Activated CD4-positive, alpha-beta T cell treated with anti-CD3 and anti-CD28 coated beads for 36 hours (primary cell): ENCODE results near the gene ZC3H4. TPM values are rescaled to one million over a fixed set of nuclear protein-coding genes. Genes with fewer than 3 reads are reported as not detected.
A peak's percentile ranks its signal among the peaks of the same experiment; 100 is the strongest.

ENCODE experiments used
- ATAC-seq: fragments of 200-7000 bp; cut with Tn5 transposase; one replicate; pipeline ENCODE4 v1.10.0; 2021; ENCODE audit warnings: mild to moderate bottlenecking, moderate library complexity
- CTCF ChIA-PET: fragments of 350-600 bp; sonication (Branson Sonifier 250); formaldehyde crosslinking; loops from one replicate; lab custom pipeline; 2021; ENCODE audit warnings: antibody characterized with exemption; lab: Charles Lee
- POLR2A ChIA-PET: fragments of 350-600 bp; sonication (Branson Sonifier 250); formaldehyde crosslinking; loops from one replicate; lab custom pipeline; 2021; ENCODE audit warnings: antibody characterized with exemption, inconsistent platforms; lab: Charles Lee
- DNase-seq: peaks from one replicate; pipeline ENCODE4 v3.0.0-alpha.2; 2020
- H3K27ac Mint-ChIP-seq: one replicate; pipeline ENCODE4 v1.8.0; 2021; ENCODE audit warnings: mixed read lengths
- H3K27me3 Mint-ChIP-seq: one replicate; pipeline ENCODE4 v1.8.0; 2021; ENCODE audit warnings: mixed read lengths
- H3K36me3 Mint-ChIP-seq: one replicate; pipeline ENCODE4 v1.8.0; 2021; ENCODE audit warnings: low read depth, mixed read lengths
- H3K4me1 Mint-ChIP-seq: one replicate; pipeline ENCODE4 v1.8.0; 2021; ENCODE audit warnings: mixed read lengths
- H3K4me3 Mint-ChIP-seq: one replicate; pipeline ENCODE4 v1.8.0; 2021; ENCODE audit warnings: mild to moderate bottlenecking, moderate library complexity, mixed read lengths
- H3K9me3 Mint-ChIP-seq: one replicate; pipeline ENCODE4 v1.8.0; 2021; ENCODE audit warnings: low read depth, mixed read lengths
- intact Hi-C, 2 experiments: fragments of 100-400 bp; cut with DNase I in 1 of 2; cut with micrococcal nuclease in 1 of 2; formaldehyde crosslinking; loops; one replicate each; pipeline versions ENCODE4 v1.14.2 to v1.15.1; 2022 to 2024; cut with DNase I, micrococcal nuclease
- total RNA-seq, 2 experiments: library from RNA; stranded (reverse); gene quantifications; one replicate each; pipeline ENCODE4 v1.2.3, GENCODE V29; 2021

Gene ZC3H4
- total RNA-seq, 2 experiments from 2014 or later: 88.6 to 128 TPM

- CTCF ChIA-PET: interaction anchor here (0.6 to 3.4 kb wide), 14 partner anchors 12 to 463 kb away, joined by 3 to 35 read pairs (median 3); partner anchors contain the start of genes TMEM160 and ZC3H4
- Mint-ChIP-seq H3K4me3 (peak overlapping the region; percentile 73), H3K36me3 (no peaks in the 10 kb centered on the region), H3K4me1 (peaks cover 22% of the 10 kb centered on the region), H3K9me3 (no peaks in the 10 kb centered on the region), H3K27me3 (peaks cover 2% of the 10 kb centered on the region), H3K27ac (peak overlapping the region; percentile 80)
- ATAC-seq (peak; percentile 36), DNase-seq (peak; percentile 38)
- POLR2A ChIA-PET: interaction anchor here (0.6 kb wide), 1 partner anchor 262 kb away, joined by 3 read pairs; no protein-coding TSS in a partner anchor
- intact Hi-C loops: loop anchor here in 1 of 2 experiments (10.0 kb wide), 1 partner anchor 209 kb away; no protein-coding TSS in a partner anchor
These were observed 77.4 kb downstream of the ZC3H4 start for GRCh38 chr19:47036097-47036651.

GRCh38 chr19:47035127-47036096, 78.2 kb downstream of the ZC3H4 start:
- ChIA-PET CTCF (interaction anchor here (0.6 to 3.4 kb wide), 17 partner anchors 12 to 523 kb away, joined by 3 to 35 read pairs (median 4); partner anchors contain the start of genes ARHGAP35 and TMEM160), POLR2A (interaction anchor here (0.6 to 1.1 kb wide), 4 partner anchors 12 to 104 kb away, joined by 3 to 4 read pairs (median 4); partner anchors contain the start of genes NPAS1 and ZC3H4)
- Mint-ChIP-seq H3K27me3 (peaks cover 4% of the 10 kb centered on the region), H3K9me3 (no peaks in the 10 kb centered on the region), H3K4me1 (peaks cover 22% of the 10 kb centered on the region), H3K27ac (peak overlapping the region; percentile 80), H3K4me3 (peak overlapping the region; percentile 73), H3K36me3 (no peaks in the 10 kb centered on the region)
- peak; percentile 96 for DNase-seq
- peak; percentile 93 for ATAC-seq
- intact Hi-C loops: loop anchor here (1.0 to 10.0 kb wide), 11 partner anchors 13 to 401 kb away; partner anchors contain the start of genes TMEM160 (in 2 of the 2), ARHGAP35 (in 1 of the 2), SAE1 (in 1 of the 2) and ZC3H4 (in 1 of the 2)

- peaks cover 22% of the 10 kb centered on the region for H3K4me1 Mint-ChIP-seq
- ChIA-PET CTCF (interaction anchor here (0.7 kb wide), 1 partner anchor 238 kb away, joined by 3 read pairs; no protein-coding TSS in a partner anchor), POLR2A (no interaction called here)
- H3K27ac Mint-ChIP-seq: no peak overlapping the region
- DNase-seq (peak; percentile 80), ATAC-seq (peak; percentile 28)
- no peak overlapping the region for H3K4me3 Mint-ChIP-seq
- H3K27me3 Mint-ChIP-seq: peaks cover 20% of the 10 kb centered on the region
- intact Hi-C loops: loop anchor here (1.0 to 10.0 kb wide), 2 partner anchors 19 to 213 kb away; no protein-coding TSS in a partner anchor
- H3K36me3 Mint-ChIP-seq: no peaks in the 10 kb centered on the region
- H3K9me3 Mint-ChIP-seq: no peaks in the 10 kb centered on the region
These were observed 81.3 kb downstream of the ZC3H4 start for GRCh38 chr19:47032171-47032811.

GRCh38 chr19:47028195-47028601, 85.4 kb downstream of the ZC3H4 start:
- ChIA-PET POLR2A (no interaction called here), CTCF (interaction anchor here (1.1 kb wide), 1 partner anchor 15 kb away, joined by 6 read pairs; no protein-coding TSS in a partner anchor)
- intact Hi-C loops: no loop called here
- Mint-ChIP-seq H3K4me3 (no peak overlapping the region), H3K4me1 (peaks cover 6% of the 10 kb centered on the region), H3K27ac (no peak overlapping the region), H3K36me3 (no peaks in the 10 kb centered on the region), H3K27me3 (peaks cover 34% of the 10 kb centered on the region), H3K9me3 (no peaks in the 10 kb centered on the region)
- DNase-seq: no peak
- no peak for ATAC-seq

DNA sequence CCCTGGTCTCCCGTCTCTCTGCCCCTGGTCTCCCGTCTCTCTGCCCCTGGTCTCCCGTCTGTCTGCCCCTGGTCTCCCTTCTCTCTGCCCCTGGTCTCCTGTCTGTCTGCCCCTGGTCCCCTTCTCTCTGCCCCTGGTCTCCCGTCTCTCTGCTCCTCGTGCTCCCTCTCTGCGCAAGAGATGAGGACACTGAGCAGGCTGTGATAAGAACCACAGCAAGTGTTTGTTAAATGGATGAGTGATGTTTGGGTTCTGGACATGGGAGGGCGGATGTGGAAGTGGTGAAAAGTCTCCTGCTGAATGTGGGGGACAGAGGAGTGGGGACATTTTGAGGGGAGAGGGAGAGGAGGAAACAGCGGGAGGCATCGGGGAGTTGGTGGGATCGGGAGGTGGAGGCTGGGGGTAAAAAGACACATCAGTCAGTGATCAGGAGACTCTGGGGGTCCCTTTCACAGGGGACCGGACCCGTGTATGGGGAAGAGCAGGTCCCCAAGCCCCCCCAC, 85.9 kb downstream of the ZC3H4 start:
- ChIA-PET POLR2A (no interaction called here), CTCF (no interaction called here)
- Mint-ChIP-seq H3K4me1 (peaks cover 8% of the 10 kb centered on the region), H3K9me3 (no peaks in the 10 kb centered on the region), H3K27ac (no peak overlapping the region), H3K36me3 (no peaks in the 10 kb centered on the region), H3K27me3 (peaks cover 39% of the 10 kb centered on the region), H3K4me3 (no peak overlapping the region)
- intact Hi-C loops: no loop called here
- DNase-seq (no peak), ATAC-seq (no peak)

- DNase-seq: no peak
- intact Hi-C loops: no loop called here
- H3K4me1 Mint-ChIP-seq: peaks cover 5% of the 10 kb centered on the region
- peaks cover 44% of the 10 kb centered on the region for H3K27me3 Mint-ChIP-seq
- no peaks in the 10 kb centered on the region for H3K9me3 Mint-ChIP-seq
- H3K36me3 Mint-ChIP-seq: no peaks in the 10 kb centered on the region
- no peak overlapping the region for H3K4me3 Mint-ChIP-seq
- ChIA-PET POLR2A (no interaction called here), CTCF (interaction anchor here (1.6 to 4.1 kb wide), 2 partner anchors 14 to 219 kb away, joined by 3 to 22 read pairs; no protein-coding TSS in a partner anchor)
- no peak for ATAC-seq
- no peak overlapping the region for H3K27ac Mint-ChIP-seq
These were observed 86.7 kb downstream of the ZC3H4 start for GRCh38 chr19:47026889-47027288.

GRCh38 chr19:47026156-47026555, 87.4 kb downstream of the ZC3H4 start:
- H3K4me3 Mint-ChIP-seq: no peak overlapping the region
- DNase-seq: no peak
- H3K36me3 Mint-ChIP-seq: no peaks in the 10 kb centered on the region
- peaks cover 6% of the 10 kb centered on the region for H3K4me1 Mint-ChIP-seq
- ChIA-PET POLR2A (no interaction called here), CTCF (interaction anchor here (0.5 to 4.1 kb wide), 4 partner anchors 13 to 269 kb away, joined by 3 to 22 read pairs (median 3); no protein-coding TSS in a partner anchor)
- no peak for ATAC-seq
- intact Hi-C loops: no loop called here
- no peak overlapping the region for H3K27ac Mint-ChIP-seq
- peaks cover 46% of the 10 kb centered on the region for H3K27me3 Mint-ChIP-seq
- no peaks in the 10 kb centered on the region for H3K9me3 Mint-ChIP-seq

- H3K27me3 Mint-ChIP-seq: peaks cover 44% of the 10 kb centered on the region
- H3K9me3 Mint-ChIP-seq: no peaks in the 10 kb centered on the region
- ChIA-PET CTCF (interaction anchor here (1.0 to 4.1 kb wide), 2 partner anchors 11 to 186 kb away, joined by 4 to 22 read pairs; no protein-coding TSS in a partner anchor), POLR2A (no interaction called here)
- no peak for DNase-seq
- H3K36me3 Mint-ChIP-seq: no peaks in the 10 kb centered on the region
- H3K4me3 Mint-ChIP-seq: no peak overlapping the region
- intact Hi-C loops: no loop called here
- no peak overlapping the region for H3K27ac Mint-ChIP-seq
- ATAC-seq: no peak
- H3K4me1 Mint-ChIP-seq: peaks cover 7% of the 10 kb centered on the region
These were observed 89.1 kb downstream of the ZC3H4 start for GRCh38 chr19:47024502-47024901.

- Mint-ChIP-seq H3K4me3 (no peak overlapping the region), H3K27me3 (peaks cover 46% of the 10 kb centered on the region), H3K36me3 (no peaks in the 10 kb centered on the region), H3K9me3 (no peaks in the 10 kb centered on the region), H3K4me1 (peaks cover 9% of the 10 kb centered on the region), H3K27ac (no peak overlapping the region)
- DNase-seq (no peak), ATAC-seq (no peak)
- CTCF ChIA-PET: interaction anchor here (1.0 to 4.1 kb wide), 3 partner anchors 10 to 187 kb away, joined by 3 to 22 read pairs (median 4); no protein-coding TSS in a partner anchor
- POLR2A ChIA-PET: no interaction called here
- intact Hi-C loops: no loop called here
These were observed 90.2 kb downstream of the ZC3H4 start for GRCh38 chr19:47023448-47023794.

DNA sequence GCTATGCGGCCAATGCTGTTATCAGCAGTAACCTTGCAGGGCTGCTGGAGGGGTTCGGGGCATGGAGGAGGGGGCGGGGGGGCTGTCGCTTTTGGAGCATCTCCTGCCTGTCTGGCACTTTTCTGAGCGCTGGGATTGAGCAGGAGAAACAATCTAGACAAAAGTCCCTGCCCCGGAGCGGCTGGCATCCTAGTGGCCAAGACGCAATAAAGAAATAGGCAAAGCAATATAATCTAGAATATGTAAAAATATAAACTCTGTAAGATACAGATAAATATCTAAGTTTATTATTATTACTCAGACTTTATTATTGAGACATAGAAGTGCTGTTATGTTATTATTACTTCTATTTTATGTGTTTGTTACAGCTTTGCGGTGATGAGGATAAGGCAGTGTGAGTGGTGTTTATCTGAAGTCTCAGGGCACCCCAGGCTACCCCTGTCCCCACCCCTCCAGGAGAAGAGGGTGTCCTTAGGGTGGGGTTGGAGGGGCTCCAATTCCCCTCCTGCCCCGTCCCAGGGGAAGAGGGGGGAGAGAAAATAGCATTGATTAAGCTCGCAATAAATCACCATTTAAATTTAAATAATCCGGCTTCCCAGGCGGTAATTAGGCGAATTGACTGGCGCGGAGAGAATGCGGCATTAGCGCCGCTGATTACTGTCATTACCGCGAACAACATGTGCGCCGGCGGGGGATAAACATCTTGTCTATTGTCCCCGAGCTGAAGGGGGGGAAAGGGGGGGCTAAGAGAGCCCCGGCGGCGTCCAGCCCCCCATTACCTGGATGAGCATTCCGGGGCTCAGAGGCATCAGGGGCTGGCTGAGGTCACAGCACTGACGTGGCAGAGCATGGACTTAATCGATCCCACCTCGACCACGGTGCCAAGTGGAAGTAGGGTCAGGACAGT, 90.8 kb downstream of the ZC3H4 start:
- ChIA-PET POLR2A (no interaction called here), CTCF (interaction anchor here (0.5 to 4.1 kb wide), 4 partner anchors 9 to 405 kb away, joined by 3 to 22 read pairs (median 5); no protein-coding TSS in a partner anchor)
- intact Hi-C loops: no loop called here
- ATAC-seq (no peak), DNase-seq (no peak)
- Mint-ChIP-seq H3K27ac (no peak overlapping the region), H3K36me3 (no peaks in the 10 kb centered on the region), H3K9me3 (no peaks in the 10 kb centered on the region), H3K4me1 (peaks cover 9% of the 10 kb centered on the region), H3K27me3 (peaks cover 44% of the 10 kb centered on the region), H3K4me3 (no peak overlapping the region)
